Parathyroid adenoma (tissue), 2 donors: ENCODE data around the gene AQP10.

ENCODE experiments used
- H2AFZ ChIP-seq: fragments of 300-600 bp; sonication (generic); one replicate; pipeline ENCODE4 v1.7.0; 2017; ENCODE audit warnings: antibody characterized with exemption, mild to moderate bottlenecking
- H3K27ac ChIP-seq: fragments of 300-600 bp; sonication (generic); one replicate; pipeline ENCODE4 v1.7.0; 2017
- H3K27me3 ChIP-seq: fragments of 300-600 bp; sonication (generic); one replicate; pipeline ENCODE4 v1.7.0; 2017; ENCODE audit warnings: low read length; ENCODE audit not compliant: control insufficient read depth, insufficient read depth
- H3K36me3 ChIP-seq: fragments of 300-600 bp; sonication (generic); one replicate; pipeline ENCODE4 v1.7.0; 2017; ENCODE audit warnings: low read length; ENCODE audit not compliant: control insufficient read depth, insufficient read depth
- H3K4me1 ChIP-seq: fragments of 300-600 bp; sonication (generic); one replicate; pipeline ENCODE4 v1.7.0; 2017; ENCODE audit warnings: control low read depth
- H3K4me2 ChIP-seq: fragments of 300-600 bp; sonication (generic); one replicate; pipeline ENCODE4 v1.7.0; 2017; ENCODE audit warnings: low read length
- H3K4me3 ChIP-seq: fragments of 300-600 bp; sonication (generic); one replicate; pipeline ENCODE4 v1.7.0; 2017; ENCODE audit warnings: low read depth, low read length
- H3K79me2 ChIP-seq: fragments of 300-600 bp; sonication (generic); one replicate; pipeline ENCODE4 v1.7.0; 2017; ENCODE audit warnings: control low read depth
- H3K9ac ChIP-seq: fragments of 300-600 bp; sonication (generic); one replicate; pipeline ENCODE4 v1.7.0; 2017; ENCODE audit warnings: mild to moderate bottlenecking
- H3K9me3 ChIP-seq: fragments of 300-600 bp; sonication (generic); one replicate; pipeline ENCODE4 v1.7.0; 2017; ENCODE audit warnings: low read length; ENCODE audit not compliant: control insufficient read depth
- TF ChIP-seq, protein P1 (sequence below): fragments of 300-600 bp; sonication (generic); IDR thresholded peaks from one replicate; pipeline ENCODE4 v1.7.0; 2017; ENCODE audit warnings: antibody characterized with exemption, mild to moderate bottlenecking
- donor health status: primary hyperparathyroidism.

Gene AQP10

DNA sequence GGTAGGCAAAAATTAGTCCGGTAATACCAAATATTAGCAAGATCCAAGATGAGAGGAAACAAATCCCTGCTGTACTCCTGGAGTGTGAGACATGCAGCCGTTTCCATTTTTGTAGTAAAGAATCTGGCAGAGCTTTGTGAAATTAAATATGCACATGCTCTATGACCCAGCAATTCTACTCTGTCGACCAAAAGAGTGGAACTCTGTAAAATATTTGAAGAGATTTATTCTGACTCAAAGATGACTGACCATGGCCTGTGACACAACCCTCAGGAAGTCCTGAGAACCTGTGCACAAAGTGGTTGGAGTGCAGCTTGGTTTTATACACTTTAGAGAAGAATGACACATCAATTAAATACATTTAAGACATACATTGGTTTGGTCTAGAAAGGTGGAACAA is 32.2 kb upstream of the AQP10 start:
- no peaks in the 10 kb centered on the region for H3K36me3 ChIP-seq
- TF ChIP-seq, protein P1, sequence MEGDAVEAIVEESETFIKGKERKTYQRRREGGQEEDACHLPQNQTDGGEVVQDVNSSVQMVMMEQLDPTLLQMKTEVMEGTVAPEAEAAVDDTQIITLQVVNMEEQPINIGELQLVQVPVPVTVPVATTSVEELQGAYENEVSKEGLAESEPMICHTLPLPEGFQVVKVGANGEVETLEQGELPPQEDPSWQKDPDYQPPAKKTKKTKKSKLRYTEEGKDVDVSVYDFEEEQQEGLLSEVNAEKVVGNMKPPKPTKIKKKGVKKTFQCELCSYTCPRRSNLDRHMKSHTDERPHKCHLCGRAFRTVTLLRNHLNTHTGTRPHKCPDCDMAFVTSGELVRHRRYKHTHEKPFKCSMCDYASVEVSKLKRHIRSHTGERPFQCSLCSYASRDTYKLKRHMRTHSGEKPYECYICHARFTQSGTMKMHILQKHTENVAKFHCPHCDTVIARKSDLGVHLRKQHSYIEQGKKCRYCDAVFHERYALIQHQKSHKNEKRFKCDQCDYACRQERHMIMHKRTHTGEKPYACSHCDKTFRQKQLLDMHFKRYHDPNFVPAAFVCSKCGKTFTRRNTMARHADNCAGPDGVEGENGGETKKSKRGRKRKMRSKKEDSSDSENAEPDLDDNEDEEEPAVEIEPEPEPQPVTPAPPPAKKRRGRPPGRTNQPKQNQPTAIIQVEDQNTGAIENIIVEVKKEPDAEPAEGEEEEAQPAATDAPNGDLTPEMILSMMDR, result no peak
- H3K4me1 ChIP-seq, result no peaks in the 10 kb centered on the region
- H3K9me3 ChIP-seq, result no peaks in the 10 kb centered on the region
- H2AFZ ChIP-seq, result no peak overlapping the region
- H3K4me3 ChIP-seq, result no peak overlapping the region
- H3K9ac ChIP-seq, result no peak overlapping the region
- no peak overlapping the region for H3K4me2 ChIP-seq
- H3K79me2 ChIP-seq, result no peaks in the 10 kb centered on the region
- no peak overlapping the region for H3K27ac ChIP-seq
- no peaks in the 10 kb centered on the region for H3K27me3 ChIP-seq

DNA sequence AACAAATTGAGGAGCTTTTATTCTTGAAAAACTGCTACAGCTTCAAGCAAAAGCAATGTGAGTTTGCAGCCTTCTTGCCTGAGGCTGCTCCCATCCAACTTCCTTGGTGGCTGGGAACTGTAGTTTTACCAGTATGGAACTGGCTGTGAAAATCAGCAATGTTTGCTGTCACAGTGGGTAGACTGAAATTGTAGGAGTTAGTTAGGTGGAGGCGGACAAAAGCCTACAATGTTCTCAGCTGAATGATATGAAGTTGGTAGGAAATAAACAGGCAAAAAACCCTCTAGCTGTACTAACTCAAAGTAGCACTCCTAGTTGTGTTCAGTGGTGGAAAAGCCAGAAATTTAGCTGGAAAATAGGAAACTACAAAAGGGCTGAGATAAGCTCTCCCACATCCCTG is 30.0 kb upstream of the AQP10 start:
- Histone ChIP-seq H3K4me3 (no peak overlapping the region), H3K36me3 (no peaks in the 10 kb centered on the region), H2AFZ (no peak overlapping the region), H3K27ac (no peak overlapping the region), H3K79me2 (no peaks in the 10 kb centered on the region), H3K9me3 (no peaks in the 10 kb centered on the region), H3K27me3 (no peaks in the 10 kb centered on the region), H3K4me2 (no peak overlapping the region), H3K9ac (no peak overlapping the region), H3K4me1 (no peaks in the 10 kb centered on the region)
- TF ChIP-seq, protein P1, result no peak

DNA sequence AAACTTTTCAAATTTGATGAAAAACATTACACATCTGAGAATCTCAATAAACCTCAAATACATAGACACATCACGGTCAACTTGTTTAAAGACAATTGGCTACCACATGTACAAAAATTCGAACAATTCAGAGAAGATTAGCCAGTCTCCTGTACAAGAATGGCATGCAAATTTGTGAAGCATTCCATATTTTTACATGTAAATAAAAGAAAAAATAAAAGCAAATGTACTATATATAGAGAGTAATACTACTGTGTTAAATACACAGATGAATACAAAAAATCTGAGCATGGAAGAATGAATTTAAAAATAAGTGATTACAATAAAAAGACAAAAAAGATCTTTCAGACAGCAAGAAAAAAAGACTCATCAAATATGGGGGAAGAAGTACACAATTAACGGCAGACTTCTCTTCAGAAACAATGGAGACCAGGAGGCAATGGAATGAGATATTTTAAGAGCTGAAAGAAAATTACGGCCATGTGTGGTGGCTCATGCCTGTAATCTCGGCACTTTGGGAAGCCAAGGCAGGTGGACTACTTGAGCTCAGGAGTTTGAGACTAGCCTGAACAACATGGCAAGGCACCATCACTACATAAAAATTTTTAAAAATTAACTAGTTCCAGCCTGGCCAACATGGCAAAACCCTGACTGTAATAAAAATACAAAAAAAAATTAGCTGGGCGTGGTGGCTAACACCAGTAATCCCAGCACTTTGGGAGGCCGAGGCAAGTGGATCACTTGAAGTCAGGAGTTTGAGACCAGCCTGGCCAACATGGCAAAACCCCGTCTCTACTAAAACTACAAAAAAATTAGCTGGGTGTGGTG is 25.3 kb upstream of the AQP10 start:
- H3K36me3 ChIP-seq, result no peaks in the 10 kb centered on the region
- H3K4me3 ChIP-seq, result no peak overlapping the region
- no peak overlapping the region for H3K9ac ChIP-seq
- no peaks in the 10 kb centered on the region for H3K27me3 ChIP-seq
- H2AFZ ChIP-seq, result no peak overlapping the region
- H3K4me1 ChIP-seq, result no peaks in the 10 kb centered on the region
- no peak overlapping the region for H3K27ac ChIP-seq
- no peaks in the 10 kb centered on the region for H3K9me3 ChIP-seq
- H3K4me2 ChIP-seq, result no peak overlapping the region
- H3K79me2 ChIP-seq, result no peaks in the 10 kb centered on the region
- TF ChIP-seq, protein P1, result no peak

DNA sequence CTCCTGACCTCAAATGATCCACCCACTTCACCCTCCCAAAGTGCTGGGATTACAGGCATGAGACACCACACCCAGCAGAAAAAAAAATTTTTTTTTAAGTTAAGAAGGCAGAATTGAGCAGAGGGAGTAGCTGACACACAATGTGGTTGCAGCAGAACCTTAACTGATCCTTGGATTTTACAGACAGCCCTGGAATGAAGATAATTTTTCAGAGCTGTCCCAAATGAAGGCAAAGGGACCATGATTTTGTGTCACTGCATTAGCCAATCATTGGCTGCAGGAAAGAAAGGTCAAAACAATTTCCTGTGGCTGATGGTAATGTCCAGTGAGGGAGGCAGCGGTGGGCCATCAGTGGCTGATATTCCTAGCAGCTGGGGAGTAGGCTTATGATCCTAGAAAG is 19.3 kb upstream of the AQP10 start:
- Histone ChIP-seq H3K9ac (no peak overlapping the region), H3K9me3 (no peaks in the 10 kb centered on the region), H3K27me3 (no peaks in the 10 kb centered on the region), H3K79me2 (no peaks in the 10 kb centered on the region), H3K4me2 (no peak overlapping the region), H3K36me3 (no peaks in the 10 kb centered on the region), H2AFZ (no peak overlapping the region), H3K4me1 (no peaks in the 10 kb centered on the region), H3K4me3 (no peak overlapping the region), H3K27ac (no peak overlapping the region)
- TF ChIP-seq, protein P1, result no peak
